Measurements from ENCODE around the gene ZNF366.

DNA sequence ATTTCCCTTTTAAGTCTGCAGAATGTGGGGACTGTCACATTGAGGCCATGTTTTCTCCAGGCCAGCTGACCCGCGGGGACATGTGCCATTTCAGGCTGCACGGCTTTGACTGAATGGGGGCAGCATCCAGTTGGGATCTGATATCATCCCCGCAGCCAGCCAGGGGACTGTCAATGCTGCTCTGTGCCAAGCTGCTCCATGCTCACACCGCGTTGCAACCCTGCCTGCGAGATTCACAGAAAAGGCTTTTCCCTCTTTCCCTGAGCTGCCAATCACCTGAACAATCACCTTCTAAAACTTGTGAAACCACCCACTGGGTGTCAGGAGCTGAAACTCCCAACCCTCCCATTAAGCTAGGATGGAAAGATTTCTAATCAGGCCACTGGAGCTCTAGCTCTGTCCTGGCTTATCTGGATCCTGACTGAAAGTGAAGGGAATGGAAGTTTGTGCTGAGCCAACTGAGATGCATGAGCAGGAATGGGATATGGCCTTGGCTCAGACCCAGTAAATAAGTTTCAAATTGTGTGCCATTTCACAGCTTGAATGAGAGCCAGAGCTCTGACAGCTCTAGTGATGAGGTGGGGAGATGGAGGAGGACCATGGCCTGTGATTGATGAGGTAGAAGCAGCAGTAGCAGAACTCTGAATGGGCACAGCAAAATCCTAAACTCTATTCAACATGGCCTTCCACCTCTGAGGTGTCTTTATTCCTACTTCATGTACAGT, 34.5 kb upstream of the ZNF366 start:
- TF ChIP-seq POLR2A (IDR thresholded peaks at IDR 0.05; ENCODE audit: low read length) (no peak), CTCF (IDR thresholded peaks at IDR 0.05) (no peak), SMC3 (IDR thresholded peaks at IDR 0.05) (no peak), ZFP36 (IDR thresholded peaks at IDR 0.05; ENCODE audit: borderline replicate concordance, partially characterized antibody) (no peak), SREBF2 (IDR thresholded peaks at IDR 0.05) (no peak)
- TF ChIP-seq, protein P1, sequence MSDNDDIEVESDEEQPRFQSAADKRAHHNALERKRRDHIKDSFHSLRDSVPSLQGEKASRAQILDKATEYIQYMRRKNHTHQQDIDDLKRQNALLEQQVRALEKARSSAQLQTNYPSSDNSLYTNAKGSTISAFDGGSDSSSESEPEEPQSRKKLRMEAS (IDR thresholded peaks at IDR 0.05): no peak

Measured in A549 (cell line).